Measurements from ENCODE around the gene CDK4.
"Not testable (repeated sequence)": the region's sequence is repeated elsewhere in the genome, so short reads cannot be mapped to it uniquely, and the experiment has no call there.

Gene CDK4

DNA sequence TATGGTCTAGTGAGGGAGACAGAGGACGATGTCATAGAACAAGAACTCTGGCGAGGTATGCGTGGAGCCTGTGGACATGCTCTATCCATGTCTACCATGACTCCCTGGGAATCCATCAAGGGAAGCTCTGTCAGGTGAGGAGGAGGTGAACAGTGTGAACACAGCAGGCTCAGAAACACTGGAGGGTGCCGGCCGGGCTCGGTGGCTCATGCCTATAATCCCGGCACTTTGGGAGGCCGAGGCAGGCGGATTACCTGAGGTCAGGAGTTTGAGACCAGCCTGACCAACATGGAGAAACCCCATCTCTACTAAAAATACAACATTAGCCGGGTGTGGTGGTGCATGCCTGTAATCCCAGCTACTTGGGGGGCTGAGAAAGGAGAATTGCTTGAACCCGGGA is 22.5 kb upstream of the CDK4 start:
- not testable (repeated sequence) for H3K4me3 ChIP-seq (ENCODE audit: low read depth in 1 of 5, low read length in 5 of 5); H3K27ac ChIP-seq (ENCODE audit: low read depth, low read length); H3K9me3 ChIP-seq (ENCODE audit: control insufficient read depth in 5 of 5, low read length in 5 of 5); H3K9ac ChIP-seq (ENCODE audit: low read length in 5 of 5); H3K27me3 ChIP-seq (ENCODE audit: control insufficient read depth in 5 of 5, insufficient read depth in 4 of 5, low read length in 5 of 5)
- peaks cover 2 to 28% (median 26%) of the 10 kb centered on the region in 5 donors for H3K4me1 ChIP-seq (ENCODE audit: control insufficient read depth in 5 of 5, insufficient read depth in 5 of 5, low read length in 5 of 5)
- peaks cover 0 to 19% (median 9%) of the 10 kb centered on the region in 5 donors for H3K36me3 ChIP-seq (ENCODE audit: control insufficient read depth in 5 of 5, insufficient read depth in 5 of 5, low read length in 5 of 5)

GRCh38 chr12:57772429-57773322 is 20.6 kb upstream of the CDK4 start, which contains the start of gene EEF1AKMT3:
Gene EEF1AKMT3 (plus strand): TSS chr12:57772614. CDS start chr12:57772725, 111 bp downstream.
- Histone ChIP-seq H3K9ac (ENCODE audit: low read length in 5 of 5) (peak within 1 kb of the TSS; percentile 63 to 97 (median 88)), H3K27ac (ENCODE audit: low read depth, low read length) (peak within 1 kb of the TSS; percentile 97), H3K4me1 (ENCODE audit: control insufficient read depth in 5 of 5, insufficient read depth in 5 of 5, low read length in 5 of 5) (peaks cover 2 to 28% (median 26%) of the 10 kb centered on the region in 5 donors), H3K27me3 (ENCODE audit: control insufficient read depth in 5 of 5, insufficient read depth in 4 of 5, low read length in 5 of 5) (peaks cover 0 to 3% (median 0%) of the 10 kb centered on the region in 5 donors), H3K4me3 (ENCODE audit: low read depth in 1 of 5, low read length in 5 of 5) (peak within 1 kb of the TSS; percentile 90 to 98 (median 96)), H3K36me3 (ENCODE audit: control insufficient read depth in 5 of 5, insufficient read depth in 5 of 5, low read length in 5 of 5) (peaks cover 3 to 27% (median 18%) of the 10 kb centered on the region in 5 donors), H3K9me3 (ENCODE audit: control insufficient read depth in 5 of 5, low read length in 5 of 5) (no peaks in the 10 kb centered on the region)

DNA sequence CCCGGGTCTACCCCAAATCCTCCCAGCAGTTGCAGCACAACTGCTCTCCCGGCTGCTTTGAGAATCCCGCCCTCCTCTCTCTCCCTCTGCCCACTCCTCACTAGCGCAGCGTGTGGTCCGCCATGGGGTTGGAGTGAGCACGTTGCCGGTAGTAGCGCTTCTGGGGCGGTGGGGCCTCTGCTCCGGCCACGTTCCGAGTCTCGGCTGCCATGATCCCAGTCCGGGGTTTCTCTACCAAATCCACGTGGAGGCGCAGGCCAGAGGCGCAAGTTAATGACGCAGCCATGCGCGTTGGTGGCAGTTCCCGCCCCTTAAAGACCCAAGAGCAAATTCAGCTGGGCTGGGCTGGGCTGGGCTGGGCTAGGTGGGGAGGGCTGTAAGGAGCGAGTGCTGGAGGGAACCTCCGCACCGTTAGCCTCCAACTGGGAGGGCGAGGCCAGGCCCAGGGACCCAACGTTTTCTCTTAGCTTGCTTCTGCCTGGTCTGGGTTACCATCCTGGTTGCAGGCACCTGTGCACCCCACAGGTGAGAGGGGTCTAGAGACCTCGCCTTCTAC is 19.8 kb upstream of the CDK4 start, which contains the start of gene METTL1:
Gene METTL1 (minus strand): TSS at position 233 of the 556 bp plus-strand sequence. CDS start 22 bp downstream, at position 211.
- Histone ChIP-seq H3K27ac (ENCODE audit: low read depth, low read length) (peak within 1 kb of the TSS; percentile 97), H3K9ac (ENCODE audit: low read length in 5 of 5) (peak within 1 kb of the TSS; percentile 63 to 97 (median 88)), H3K9me3 (ENCODE audit: control insufficient read depth in 5 of 5, low read length in 5 of 5) (no peaks in the 10 kb centered on the region), H3K27me3 (ENCODE audit: control insufficient read depth in 5 of 5, insufficient read depth in 4 of 5, low read length in 5 of 5) (peaks cover 2 to 10% (median 7%) of the 10 kb centered on the region in 5 donors), H3K4me3 (ENCODE audit: low read depth in 1 of 5, low read length in 5 of 5) (peak within 1 kb of the TSS; percentile 90 to 98 (median 96)), H3K36me3 (ENCODE audit: control insufficient read depth in 5 of 5, insufficient read depth in 5 of 5, low read length in 5 of 5) (peaks cover 3 to 27% (median 18%) of the 10 kb centered on the region in 5 donors), H3K4me1 (ENCODE audit: control insufficient read depth in 5 of 5, insufficient read depth in 5 of 5, low read length in 5 of 5) (peaks cover 2 to 28% (median 26%) of the 10 kb centered on the region in 5 donors)

- H3K9me3 ChIP-seq (ENCODE audit: control insufficient read depth in 5 of 5, low read length in 5 of 5) = no peaks in the 10 kb centered on the region
- H3K36me3 ChIP-seq (ENCODE audit: control insufficient read depth in 5 of 5, insufficient read depth in 5 of 5, low read length in 5 of 5) = peaks cover 3 to 27% (median 18%) of the 10 kb centered on the region in 5 donors
- H3K27ac ChIP-seq (ENCODE audit: low read depth, low read length) = peak overlapping the region; percentile 97
- H3K27me3 ChIP-seq (ENCODE audit: control insufficient read depth in 5 of 5, insufficient read depth in 4 of 5, low read length in 5 of 5) = peaks cover 8 to 16% (median 13%) of the 10 kb centered on the region in 5 donors
- peaks cover 2 to 33% (median 32%) of the 10 kb centered on the region in 5 donors for H3K4me1 ChIP-seq (ENCODE audit: control insufficient read depth in 5 of 5, insufficient read depth in 5 of 5, low read length in 5 of 5)
- H3K9ac ChIP-seq (ENCODE audit: low read length in 5 of 5) = peak overlapping the region; percentile 56 to 97 (median 88)
- H3K4me3 ChIP-seq (ENCODE audit: low read depth in 1 of 5, low read length in 5 of 5) = peak overlapping the region; percentile 81 to 97 (median 94)
These were observed 19.2 kb upstream of the CDK4 start for GRCh38 chr12:57771236-57771872.

GRCh38 chr12:57770734-57771133 is 18.6 kb upstream of the CDK4 start:
- Histone ChIP-seq H3K9me3 (ENCODE audit: control insufficient read depth in 5 of 5, low read length in 5 of 5) (no peaks in the 10 kb centered on the region), H3K27ac (ENCODE audit: low read depth, low read length) (no peak overlapping the region), H3K36me3 (ENCODE audit: control insufficient read depth in 5 of 5, insufficient read depth in 5 of 5, low read length in 5 of 5) (peaks cover 3 to 23% (median 18%) of the 10 kb centered on the region in 5 donors), H3K4me1 (ENCODE audit: control insufficient read depth in 5 of 5, insufficient read depth in 5 of 5, low read length in 5 of 5) (peaks cover 2 to 40% (median 38%) of the 10 kb centered on the region in 5 donors), H3K9ac (ENCODE audit: low read length in 5 of 5) (no peak overlapping the region), H3K4me3 (ENCODE audit: low read depth in 1 of 5, low read length in 5 of 5) (peak overlapping the region in 1 of 5 donors; percentile 96), H3K27me3 (ENCODE audit: control insufficient read depth in 5 of 5, insufficient read depth in 4 of 5, low read length in 5 of 5) (peaks cover 14 to 22% (median 19%) of the 10 kb centered on the region in 5 donors)

- H3K4me3 ChIP-seq (ENCODE audit: low read depth in 1 of 5, low read length in 5 of 5) = no peak overlapping the region
- H3K27ac ChIP-seq (ENCODE audit: low read depth, low read length) = no peak overlapping the region
- H3K4me1 ChIP-seq (ENCODE audit: control insufficient read depth in 5 of 5, insufficient read depth in 5 of 5, low read length in 5 of 5) = peaks cover 4 to 51% (median 50%) of the 10 kb centered on the region in 5 donors
- H3K36me3 ChIP-seq (ENCODE audit: control insufficient read depth in 5 of 5, insufficient read depth in 5 of 5, low read length in 5 of 5) = peaks cover 3 to 19% (median 15%) of the 10 kb centered on the region in 5 donors
- peaks cover 23 to 33% (median 31%) of the 10 kb centered on the region in 5 donors for H3K27me3 ChIP-seq (ENCODE audit: control insufficient read depth in 5 of 5, insufficient read depth in 4 of 5, low read length in 5 of 5)
- no peaks in the 10 kb centered on the region for H3K9me3 ChIP-seq (ENCODE audit: control insufficient read depth in 5 of 5, low read length in 5 of 5)
- H3K9ac ChIP-seq (ENCODE audit: low read length in 5 of 5) = no peak overlapping the region
These were observed 17.5 kb upstream of the CDK4 start for GRCh38 chr12:57769594-57769993.

- Histone ChIP-seq H3K27me3 (ENCODE audit: control insufficient read depth in 5 of 5, insufficient read depth in 4 of 5, low read length in 5 of 5) (peaks cover 38 to 45% (median 43%) of the 10 kb centered on the region in 5 donors), H3K9me3 (ENCODE audit: control insufficient read depth in 5 of 5, low read length in 5 of 5) (no peaks in the 10 kb centered on the region), H3K27ac (ENCODE audit: low read depth, low read length) (no peak overlapping the region), H3K4me3 (ENCODE audit: low read depth in 1 of 5, low read length in 5 of 5) (no peak overlapping the region), H3K4me1 (ENCODE audit: control insufficient read depth in 5 of 5, insufficient read depth in 5 of 5, low read length in 5 of 5) (peaks cover 4 to 47% (median 44%) of the 10 kb centered on the region in 5 donors), H3K36me3 (ENCODE audit: control insufficient read depth in 5 of 5, insufficient read depth in 5 of 5, low read length in 5 of 5) (peaks cover 3 to 19% (median 15%) of the 10 kb centered on the region in 5 donors), H3K9ac (ENCODE audit: low read length in 5 of 5) (no peak overlapping the region)
These were observed 15.8 kb upstream of the CDK4 start for GRCh38 chr12:57767876-57768275.

- Histone ChIP-seq H3K4me3 (ENCODE audit: low read depth in 1 of 5, low read length in 5 of 5) (no peak overlapping the region), H3K9ac (ENCODE audit: low read length in 5 of 5) (no peak overlapping the region), H3K9me3 (ENCODE audit: control insufficient read depth in 5 of 5, low read length in 5 of 5) (no peaks in the 10 kb centered on the region), H3K36me3 (ENCODE audit: control insufficient read depth in 5 of 5, insufficient read depth in 5 of 5, low read length in 5 of 5) (peaks cover 3 to 19% (median 15%) of the 10 kb centered on the region in 5 donors), H3K4me1 (ENCODE audit: control insufficient read depth in 5 of 5, insufficient read depth in 5 of 5, low read length in 5 of 5) (peaks cover 4 to 44% (median 38%) of the 10 kb centered on the region in 5 donors), H3K27ac (ENCODE audit: low read depth, low read length) (no peak overlapping the region), H3K27me3 (ENCODE audit: control insufficient read depth in 5 of 5, insufficient read depth in 4 of 5, low read length in 5 of 5) (peaks cover 38 to 46% (median 45%) of the 10 kb centered on the region in 5 donors)
These were observed 15.2 kb upstream of the CDK4 start for GRCh38 chr12:57767305-57767698.

DNA sequence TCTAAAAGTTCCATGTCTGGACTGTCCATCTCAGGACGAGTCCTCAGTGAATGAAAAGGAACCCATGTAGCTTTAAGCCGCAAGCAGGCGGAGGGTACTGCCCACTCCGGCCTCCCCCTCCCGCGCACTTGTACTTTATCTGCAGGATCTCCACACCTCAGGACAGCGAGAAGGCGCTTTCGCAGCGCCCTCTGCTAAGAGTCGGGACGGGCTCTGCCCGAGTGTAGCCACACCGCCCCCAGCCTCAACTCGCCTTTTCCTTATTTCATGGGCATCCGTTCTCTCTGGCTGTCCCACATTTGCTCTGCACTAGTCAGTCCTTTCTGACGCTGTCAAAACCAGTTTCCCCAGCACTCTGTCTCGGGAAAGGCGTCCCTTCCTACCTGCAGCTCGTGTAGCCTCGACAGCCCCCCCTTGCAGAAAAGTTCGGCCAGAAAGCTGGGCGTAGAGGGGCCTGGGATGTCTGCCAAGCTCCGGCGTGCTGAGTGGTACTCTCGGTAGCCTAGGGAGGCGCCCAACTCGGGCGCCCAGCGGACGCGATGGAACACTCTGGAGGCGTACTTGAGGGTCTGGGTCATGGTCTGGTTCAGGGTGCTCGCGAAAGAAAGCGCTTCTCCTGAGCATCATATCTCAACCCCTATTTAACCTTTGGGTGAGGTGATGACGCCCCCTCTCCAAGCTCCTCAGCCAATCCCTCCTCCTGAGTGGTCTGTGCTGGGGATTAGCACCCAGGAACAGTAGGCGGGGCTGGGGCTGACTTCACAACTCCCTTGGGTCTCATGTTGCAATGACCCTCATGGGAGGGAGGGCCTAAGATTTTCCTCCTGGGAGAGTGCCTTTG is 14.6 kb upstream of the CDK4 start, which contains the start of gene CYP27B1:
Gene CYP27B1 (minus strand): TSS at position 615 of the 841 bp plus-strand sequence. CDS start 37 bp downstream, at position 578.
- Histone ChIP-seq H3K9ac (ENCODE audit: low read length in 5 of 5) (no peak within 1 kb of the TSS), H3K27me3 (ENCODE audit: control insufficient read depth in 5 of 5, insufficient read depth in 4 of 5, low read length in 5 of 5) (peaks cover 38 to 46% (median 45%) of the 10 kb centered on the region in 5 donors), H3K4me3 (ENCODE audit: low read depth in 1 of 5, low read length in 5 of 5) (peak within 1 kb of the TSS in 4 of 5 donors; percentile 1 to 35 (median 20))

More for the DNA sequence above, 14.6 kb upstream of the CDK4 start, which contains the start of gene CYP27B1:
- Histone ChIP-seq H3K9me3 (ENCODE audit: control insufficient read depth in 5 of 5, low read length in 5 of 5) (no peaks in the 10 kb centered on the region), H3K4me1 (ENCODE audit: control insufficient read depth in 5 of 5, insufficient read depth in 5 of 5, low read length in 5 of 5) (peaks cover 4 to 38% (median 34%) of the 10 kb centered on the region in 5 donors), H3K36me3 (ENCODE audit: control insufficient read depth in 5 of 5, insufficient read depth in 5 of 5, low read length in 5 of 5) (peaks cover 3 to 19% (median 15%) of the 10 kb centered on the region in 5 donors), H3K27ac (ENCODE audit: low read depth, low read length) (no peak within 1 kb of the TSS)

Measured in subcutaneous abdominal adipose tissue (tissue), 5 donors.